Measurements from ENCODE around the gene CDH23. TPM values are rescaled to one million over a fixed set of nuclear protein-coding genes. Genes with fewer than 3 reads are reported as not detected.

CDH23 gene
- total RNA-seq, 1 experiment from 2014 or later: 2.1 TPM

GRCh38 chr10:71512761-71513539 is 116.2 kb downstream of the CDH23 start:
- Histone ChIP-seq H3K9me3 (ENCODE audit: low read length) (no peaks in the 10 kb centered on the region), H3K9me2 (replicated peaks; ENCODE audit: insufficient read depth, low read length) (no peaks in the 10 kb centered on the region), H3K4me1 (ENCODE audit: low read length) (no peaks in the 10 kb centered on the region), H3K4me3 (ENCODE audit: low read length) (no peak overlapping the region), H3K27me3 (ENCODE audit: low read length) (0 out of 2 replicates have a peak, but pooled peaks cover 2% of the 10 kb centered on the region), H3K9ac (ENCODE audit: low read length) (no peak overlapping the region), H4K20me1 (ENCODE audit: insufficient read depth, low read depth, low read length) (no peaks in the 10 kb centered on the region), H3K27ac (ENCODE audit: low read length) (no peak overlapping the region), H3K79me2 (ENCODE audit: low read length) (no peaks in the 10 kb centered on the region), H3K4me2 (ENCODE audit: low read depth, low read length, poor library complexity, severe bottlenecking) (no peak overlapping the region), H3K36me3 (ENCODE audit: insufficient read depth, low read length) (no peaks in the 10 kb centered on the region), H2AFZ (ENCODE audit: low read length) (no peak overlapping the region)
- DNase-seq: no peak

GRCh38 chr10:71513540-71513853 is 116.8 kb downstream of the CDH23 start:
- Histone ChIP-seq H3K9me2 (replicated peaks; ENCODE audit: insufficient read depth, low read length) (no peaks in the 10 kb centered on the region), H3K27ac (ENCODE audit: low read length) (no peak overlapping the region), H3K9ac (ENCODE audit: low read length) (no peak overlapping the region), H3K79me2 (ENCODE audit: low read length) (no peaks in the 10 kb centered on the region), H3K36me3 (ENCODE audit: insufficient read depth, low read length) (no peaks in the 10 kb centered on the region), H2AFZ (ENCODE audit: low read length) (no peak overlapping the region), H4K20me1 (ENCODE audit: insufficient read depth, low read depth, low read length) (no peaks in the 10 kb centered on the region), H3K9me3 (ENCODE audit: low read length) (no peaks in the 10 kb centered on the region), H3K4me1 (ENCODE audit: low read length) (no peaks in the 10 kb centered on the region), H3K4me2 (ENCODE audit: low read depth, low read length, poor library complexity, severe bottlenecking) (no peak overlapping the region), H3K27me3 (ENCODE audit: low read length) (0 out of 2 replicates have a peak, but pooled peaks cover 2% of the 10 kb centered on the region), H3K4me3 (ENCODE audit: low read length) (no peak overlapping the region)
- no peak for DNase-seq

- Histone ChIP-seq H4K20me1 (ENCODE audit: insufficient read depth, low read depth, low read length) (no peaks in the 10 kb centered on the region), H3K27me3 (ENCODE audit: low read length) (0 out of 2 replicates have a peak, but pooled peaks cover 2% of the 10 kb centered on the region), H2AFZ (ENCODE audit: low read length) (no peak overlapping the region), H3K4me2 (ENCODE audit: low read depth, low read length, poor library complexity, severe bottlenecking) (no peak overlapping the region), H3K4me1 (ENCODE audit: low read length) (no peaks in the 10 kb centered on the region), H3K79me2 (ENCODE audit: low read length) (no peaks in the 10 kb centered on the region), H3K9me2 (replicated peaks; ENCODE audit: insufficient read depth, low read length) (no peaks in the 10 kb centered on the region), H3K36me3 (ENCODE audit: insufficient read depth, low read length) (no peaks in the 10 kb centered on the region), H3K9ac (ENCODE audit: low read length) (no peak overlapping the region), H3K4me3 (ENCODE audit: low read length) (no peak overlapping the region), H3K27ac (ENCODE audit: low read length) (no peak overlapping the region), H3K9me3 (ENCODE audit: low read length) (no peaks in the 10 kb centered on the region)
- no peak for DNase-seq
Observed at GRCh38 chr10:71513936-71514335, 117.2 kb downstream of the CDH23 start.

GRCh38 chr10:71515531-71516172 is 118.9 kb downstream of the CDH23 start:
- Histone ChIP-seq H3K27me3 (ENCODE audit: low read length) (no peaks in the 10 kb centered on the region), H3K4me3 (ENCODE audit: low read length) (no peak overlapping the region), H3K27ac (ENCODE audit: low read length) (no peak overlapping the region), H3K4me2 (ENCODE audit: low read depth, low read length, poor library complexity, severe bottlenecking) (no peak overlapping the region), H3K79me2 (ENCODE audit: low read length) (no peaks in the 10 kb centered on the region), H3K9ac (ENCODE audit: low read length) (no peak overlapping the region), H2AFZ (ENCODE audit: low read length) (no peak overlapping the region), H4K20me1 (ENCODE audit: insufficient read depth, low read depth, low read length) (no peaks in the 10 kb centered on the region), H3K9me3 (ENCODE audit: low read length) (no peaks in the 10 kb centered on the region), H3K4me1 (ENCODE audit: low read length) (no peaks in the 10 kb centered on the region), H3K36me3 (ENCODE audit: insufficient read depth, low read length) (no peaks in the 10 kb centered on the region), H3K9me2 (replicated peaks; ENCODE audit: insufficient read depth, low read length) (no peaks in the 10 kb centered on the region)
- no peak for DNase-seq

GRCh38 chr10:71516890-71517289 is 120.2 kb downstream of the CDH23 start:
- no peaks in the 10 kb centered on the region for H3K4me1 ChIP-seq (ENCODE audit: low read length)
- H4K20me1 ChIP-seq (ENCODE audit: insufficient read depth, low read depth, low read length): no peaks in the 10 kb centered on the region
- no peak overlapping the region for H3K27ac ChIP-seq (ENCODE audit: low read length)
- H3K9me2 ChIP-seq (replicated peaks; ENCODE audit: insufficient read depth, low read length): no peaks in the 10 kb centered on the region
- H3K4me2 ChIP-seq (ENCODE audit: low read depth, low read length, poor library complexity, severe bottlenecking): no peak overlapping the region
- H3K9me3 ChIP-seq (ENCODE audit: low read length): no peaks in the 10 kb centered on the region
- no peaks in the 10 kb centered on the region for H3K27me3 ChIP-seq (ENCODE audit: low read length)
- H3K36me3 ChIP-seq (ENCODE audit: insufficient read depth, low read length): no peaks in the 10 kb centered on the region
- DNase-seq: no peak
- H3K79me2 ChIP-seq (ENCODE audit: low read length): no peaks in the 10 kb centered on the region
- H3K9ac ChIP-seq (ENCODE audit: low read length): no peak overlapping the region
- H2AFZ ChIP-seq (ENCODE audit: low read length): no peak overlapping the region
- H3K4me3 ChIP-seq (ENCODE audit: low read length): no peak overlapping the region

GRCh38 chr10:71517298-71518169 is 120.8 kb downstream of the CDH23 start:
- no peaks in the 10 kb centered on the region for H4K20me1 ChIP-seq (ENCODE audit: insufficient read depth, low read depth, low read length)
- H3K4me1 ChIP-seq (ENCODE audit: low read length): no peaks in the 10 kb centered on the region
- no peak overlapping the region for H3K9ac ChIP-seq (ENCODE audit: low read length)
- no peaks in the 10 kb centered on the region for H3K79me2 ChIP-seq (ENCODE audit: low read length)
- no peak overlapping the region for H3K4me3 ChIP-seq (ENCODE audit: low read length)
- H2AFZ ChIP-seq (ENCODE audit: low read length): no peak overlapping the region
- no peak overlapping the region for H3K27ac ChIP-seq (ENCODE audit: low read length)
- no peaks in the 10 kb centered on the region for H3K9me2 ChIP-seq (replicated peaks; ENCODE audit: insufficient read depth, low read length)
- no peaks in the 10 kb centered on the region for H3K36me3 ChIP-seq (ENCODE audit: insufficient read depth, low read length)
- H3K4me2 ChIP-seq (ENCODE audit: low read depth, low read length, poor library complexity, severe bottlenecking): no peak overlapping the region
- DNase-seq: no peak
- H3K27me3 ChIP-seq (ENCODE audit: low read length): no peaks in the 10 kb centered on the region
- H3K9me3 ChIP-seq (ENCODE audit: low read length): no peaks in the 10 kb centered on the region

- Histone ChIP-seq H3K27ac (ENCODE audit: low read length) (no peak overlapping the region), H2AFZ (ENCODE audit: low read length) (no peak overlapping the region), H3K4me1 (ENCODE audit: low read length) (no peaks in the 10 kb centered on the region), H3K4me3 (ENCODE audit: low read length) (no peak overlapping the region), H4K20me1 (ENCODE audit: insufficient read depth, low read depth, low read length) (no peaks in the 10 kb centered on the region), H3K9me2 (replicated peaks; ENCODE audit: insufficient read depth, low read length) (no peaks in the 10 kb centered on the region), H3K4me2 (ENCODE audit: low read depth, low read length, poor library complexity, severe bottlenecking) (no peak overlapping the region), H3K9me3 (ENCODE audit: low read length) (no peaks in the 10 kb centered on the region), H3K79me2 (ENCODE audit: low read length) (no peaks in the 10 kb centered on the region), H3K36me3 (ENCODE audit: insufficient read depth, low read length) (no peaks in the 10 kb centered on the region), H3K27me3 (ENCODE audit: low read length) (no peaks in the 10 kb centered on the region), H3K9ac (ENCODE audit: low read length) (no peak overlapping the region)
- no peak for DNase-seq
Observed at GRCh38 chr10:71520042-71520441, 123.3 kb downstream of the CDH23 start.

Data from Karpas-422 (cell line).